GM21367 (cell line): Measurements from ENCODE around the gene EBF3.
"Not testable (repeated sequence)": the region's sequence is repeated elsewhere in the genome, so short reads cannot be mapped to it uniquely, and the experiment has no call there.

Source experiments
- ATAC-seq: cut with Tn5 transposase; IDR thresholded peaks from one replicate; pipeline ENCODE4 v1.9.1; 2021; ENCODE audit not compliant: unreplicated experiment

Gene EBF3

GRCh38 chr10:129929343-129930292 lies 34.5 kb downstream of the EBF3 start:
- ATAC-seq: no peak

GRCh38 chr10:129927351-129928120 lies 36.5 kb downstream of the EBF3 start:
- no peak for ATAC-seq

- ATAC-seq: no peak
These were observed 37.7 kb downstream of the EBF3 start for GRCh38 chr10:129926066-129927055.

- no peak for ATAC-seq
These were observed 39.5 kb downstream of the EBF3 start for GRCh38 chr10:129924375-129925085.

- no peak for ATAC-seq
These were observed 41.4 kb downstream of the EBF3 start for GRCh38 chr10:129922598-129923123.

- ATAC-seq: no peak
These were observed 42.1 kb downstream of the EBF3 start for GRCh38 chr10:129921801-129922597.

- no peak for ATAC-seq
These were observed 42.9 kb downstream of the EBF3 start for GRCh38 chr10:129921065-129921670.

GRCh38 chr10:129920187-129920586 lies 43.9 kb downstream of the EBF3 start:
- not testable (repeated sequence) for ATAC-seq

- no peak for ATAC-seq
These were observed 44.7 kb downstream of the EBF3 start for GRCh38 chr10:129919358-129919757.

GRCh38 chr10:129918836-129919235 lies 45.2 kb downstream of the EBF3 start:
- ATAC-seq: no peak

GRCh38 chr10:129918401-129918800 lies 45.7 kb downstream of the EBF3 start:
- no peak for ATAC-seq

GRCh38 chr10:129917936-129918335 lies 46.1 kb downstream of the EBF3 start:
- ATAC-seq: no peak

- no peak for ATAC-seq
These were observed 47.5 kb downstream of the EBF3 start for GRCh38 chr10:129916506-129916995.

- ATAC-seq: no peak
These were observed 48.3 kb downstream of the EBF3 start for GRCh38 chr10:129915526-129916378.

- no peak for ATAC-seq
These were observed 49.1 kb downstream of the EBF3 start for GRCh38 chr10:129914960-129915359.

GRCh38 chr10:129914153-129914855 lies 49.8 kb downstream of the EBF3 start:
- ATAC-seq: no peak
